Progenitor cell of endocrine pancreas (in vitro differentiated cells): ENCODE data around the gene CCNQ. TPM values are rescaled to one million over a fixed set of nuclear protein-coding genes. Genes with fewer than 3 reads are reported as not detected.

Source experiments
- DNase-seq: peaks from one replicate; pipeline ENCODE4 v3.0.0; 2021; ENCODE audit warnings: low spot score; ENCODE audit not compliant: unreplicated experiment
- H3K27ac Mint-ChIP-seq: 2 replicates; pipeline ENCODE4 v1.8.0; 2021; ENCODE audit warnings: mild to moderate bottlenecking, moderate library complexity, mixed read lengths
- H3K27me3 Mint-ChIP-seq: 2 replicates; pipeline ENCODE4 v1.8.0; 2021; ENCODE audit warnings: mixed read lengths
- H3K36me3 Mint-ChIP-seq: 2 replicates; pipeline ENCODE4 v1.8.0; 2022; ENCODE audit warnings: mixed read lengths; ENCODE audit not compliant: insufficient read depth
- H3K4me1 Mint-ChIP-seq: 2 replicates; pipeline ENCODE4 v1.8.0; 2021; ENCODE audit warnings: low read depth, mixed read lengths
- H3K4me3 Mint-ChIP-seq: 2 replicates; pipeline ENCODE4 v1.8.0; 2021; ENCODE audit warnings: low read depth, mild to moderate bottlenecking, moderate library complexity, mixed read lengths
- H3K9me3 Mint-ChIP-seq: 2 replicates; pipeline ENCODE4 v1.8.0; 2021; ENCODE audit warnings: low read depth, mixed read lengths
- CTCF ChIP-seq: fragments of 200-600 bp; sonication (generic); IDR thresholded peaks from one replicate; pipeline ENCODE4 v1.5.0; 2021; ENCODE audit warnings: antibody characterized with exemption, mild to moderate bottlenecking; ENCODE audit not compliant: unreplicated experiment
- total RNA-seq: library from RNA; stranded (reverse); gene quantifications from 2 replicates; pipeline ENCODE4 v1.2.1, GENCODE V29; 2021

Gene CCNQ
- total RNA-seq, 1 donor from 2014 or later = 19.2 TPM

GRCh38 chrX:153549231-153549630 lies 49.7 kb downstream of the CCNQ start:
- H3K36me3 Mint-ChIP-seq = no peaks in the 10 kb centered on the region
- no peaks in the 10 kb centered on the region for H3K4me1 Mint-ChIP-seq
- H3K4me3 Mint-ChIP-seq = no peak overlapping the region
- no peak for DNase-seq
- no peak overlapping the region for H3K27ac Mint-ChIP-seq
- peaks cover 19% of the 10 kb centered on the region for H3K27me3 Mint-ChIP-seq
- no peak for TF ChIP-seq CTCF
- H3K9me3 Mint-ChIP-seq = peaks cover 11% of the 10 kb centered on the region

GRCh38 chrX:153547195-153547594 lies 51.7 kb downstream of the CCNQ start:
- H3K9me3 Mint-ChIP-seq = peaks cover 10% of the 10 kb centered on the region
- H3K36me3 Mint-ChIP-seq = no peaks in the 10 kb centered on the region
- no peaks in the 10 kb centered on the region for H3K4me1 Mint-ChIP-seq
- H3K27ac Mint-ChIP-seq = no peak overlapping the region
- TF ChIP-seq CTCF = no peak
- peaks cover 17% of the 10 kb centered on the region for H3K27me3 Mint-ChIP-seq
- no peak for DNase-seq
- no peak overlapping the region for H3K4me3 Mint-ChIP-seq

GRCh38 chrX:153546386-153546785 lies 52.6 kb downstream of the CCNQ start:
- Mint-ChIP-seq H3K27me3 (peaks cover 14% of the 10 kb centered on the region), H3K9me3 (peaks cover 6% of the 10 kb centered on the region), H3K4me3 (no peak overlapping the region), H3K36me3 (no peaks in the 10 kb centered on the region), H3K4me1 (no peaks in the 10 kb centered on the region), H3K27ac (no peak overlapping the region)
- no peak for TF ChIP-seq CTCF
- no peak for DNase-seq

GRCh38 chrX:153544727-153545126 lies 54.2 kb downstream of the CCNQ start:
- TF ChIP-seq CTCF = no peak
- no peak overlapping the region for H3K4me3 Mint-ChIP-seq

GRCh38 chrX:153539979-153540358 lies 59.0 kb downstream of the CCNQ start:
- Mint-ChIP-seq H3K4me3 (no peak overlapping the region), H3K27me3 (peaks cover 3% of the 10 kb centered on the region), H3K27ac (no peak overlapping the region), H3K4me1 (no peaks in the 10 kb centered on the region), H3K36me3 (no peaks in the 10 kb centered on the region), H3K9me3 (no peaks in the 10 kb centered on the region)
- DNase-seq = no peak
- no peak for TF ChIP-seq CTCF

More at GRCh38 chrX:153544727-153545126, 54.2 kb downstream of the CCNQ start:
- no peak for DNase-seq
- H3K9me3 Mint-ChIP-seq = no peaks in the 10 kb centered on the region
- H3K36me3 Mint-ChIP-seq = no peaks in the 10 kb centered on the region
- no peaks in the 10 kb centered on the region for H3K4me1 Mint-ChIP-seq
- H3K27me3 Mint-ChIP-seq = peaks cover 8% of the 10 kb centered on the region
- no peak overlapping the region for H3K27ac Mint-ChIP-seq
